ENCODE measurements around the gene SRA1. TPM values are rescaled to one million over a fixed set of nuclear protein-coding genes. Genes with fewer than 3 reads are reported as not detected.

The SRA1 gene
- total and polyA plus RNA-seq, 4 donors: 12.9 to 41.1 (median 19.8) TPM

- H3K27me3 ChIP-seq (ENCODE audit: control insufficient read depth in 4 of 4, insufficient read depth in 4 of 4, low read length in 3 of 4): no peaks in the 10 kb centered on the region
- no peaks in the 10 kb centered on the region for H3K36me3 ChIP-seq (ENCODE audit: control insufficient read depth in 4 of 4, insufficient read depth in 3 of 4, low read depth in 1 of 4, low read length in 3 of 4)
- peak overlapping the region; percentile 22 to 29 (median 28) for H3K4me3 ChIP-seq (ENCODE audit: low read depth in 1 of 3, low read length in 3 of 3)
- H3K27ac ChIP-seq (ENCODE audit: low read depth in 1 of 2, low read length in 2 of 2): peak overlapping the region; percentile 85 to 95
- TF ChIP-seq RAD21 (IDR thresholded peaks at IDR 0.05) (peak; percentile 36 to 76), SP1 (IDR thresholded peaks at IDR 0.05) (peak; percentile 86), ATF3 (IDR thresholded peaks at IDR 0.05) (peak; percentile 49), CTCF (IDR thresholded peaks at IDR 0.05; ENCODE audit: low read depth, low read length, missing input control) (peak; percentile 60), GABPA (IDR thresholded peaks at IDR 0.05 in 1 of 2, conservative IDR thresholded peaks at IDR 0.05 in 1 of 2) (peak in 1 of 2 donors; percentile 70), REST (IDR thresholded peaks at IDR 0.05) (peak; percentile 54), EGR1 (IDR thresholded peaks at IDR 0.05; ENCODE audit: low read depth in 2 of 2) (peak in 1 of 2 donors; percentile 27), NR2F2 (IDR thresholded peaks at IDR 0.05) (peak; percentile 70), HNF4G (IDR thresholded peaks at IDR 0.05) (no peak), TAF1 (conservative IDR thresholded peaks at IDR 0.05) (no peak), ZBTB33 (IDR thresholded peaks at IDR 0.05) (no peak), MAX (IDR thresholded peaks at IDR 0.05) (peak; percentile 51), FOXA2 (IDR thresholded peaks at IDR 0.05) (peak; percentile 45), HNF4A (conservative IDR thresholded peaks at IDR 0.05) (peak; percentile 76 to 85), YY1 (IDR thresholded peaks at IDR 0.05) (peak; percentile 91), FOXA1 (IDR thresholded peaks at IDR 0.05) (no peak), JUND (IDR thresholded peaks at IDR 0.05) (peak; percentile 71 to 81), RXRA (IDR thresholded peaks at IDR 0.05) (peak; percentile 94)
- peaks cover 22 to 76% (median 73%) of the 10 kb centered on the region in 4 donors for H3K4me1 ChIP-seq (ENCODE audit: control insufficient read depth in 4 of 4, insufficient read depth in 4 of 4, low read length in 3 of 4)
- WGBS: 44% methylated on average over 10 of the region's 10 CpGs
- H3K9me3 ChIP-seq (ENCODE audit: control insufficient read depth in 4 of 4, low read length in 3 of 4): no peaks in the 10 kb centered on the region
- no peak for DNase-seq (ENCODE audit: low spot score)
- peak overlapping the region in 1 of 2 donors; percentile 81 for H3K9ac ChIP-seq (ENCODE audit: low read depth in 1 of 2, low read length in 2 of 2)
Measured at GRCh38 chr5:140560227-140560626, 3.0 kb upstream of the SRA1 start.
